ENCODE measurements around the gene GRPR. TPM values are rescaled to one million over a fixed set of nuclear protein-coding genes. Genes with fewer than 3 reads are reported as not detected.
A peak's percentile ranks its signal among the peaks of the same experiment; 100 is the strongest.

Gene GRPR
- total RNA-seq, 1 experiment from 2014 or later: 28.8 TPM

DNA sequence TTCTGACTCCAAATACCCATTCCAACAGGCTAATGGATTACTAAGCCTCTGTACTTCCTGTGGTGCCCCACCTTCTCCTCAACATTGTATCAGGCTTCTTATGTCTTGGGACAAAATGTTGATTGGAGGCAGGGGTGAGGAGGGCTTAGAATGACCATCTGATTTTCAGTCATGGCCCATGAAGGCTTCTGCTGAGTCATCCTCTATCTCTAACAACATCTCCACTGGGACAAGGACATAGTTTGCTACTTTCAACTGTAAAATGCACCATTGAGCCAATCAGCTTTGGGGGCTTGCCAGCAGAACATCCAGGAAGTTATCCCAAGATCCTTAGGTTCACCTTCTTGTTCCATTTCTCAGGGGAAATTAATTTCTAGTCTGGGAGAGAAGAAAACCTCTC lies 73.5 kb downstream of the GRPR start:
- H2BK120ac ChIP-seq (ENCODE audit: low read depth, low read length, poor library complexity, severe bottlenecking): no peak overlapping the region
- H3K79me2 ChIP-seq (ENCODE audit: insufficient read depth, low read length): no peaks in the 10 kb centered on the region
- H3T11ph ChIP-seq (ENCODE audit: low read length): no peak overlapping the region
- no peaks in the 10 kb centered on the region; a peak in 1 of 5 replicates for H3K9me3 Mint-ChIP-seq
- no peak overlapping the region for H3K4me3 Mint-ChIP-seq
- no peak overlapping the region for H4K8ac ChIP-seq (replicated peaks; ENCODE audit: insufficient read length, low read depth, low read length)
- H3K27me3 Mint-ChIP-seq (ENCODE audit: low read depth): no peaks in the 10 kb centered on the region; the same call in 1 of the 2 replicates
- H3K4me1 Mint-ChIP-seq: peaks cover 27 to 50% of the 10 kb centered on the region in 2 experiments
- no peak overlapping the region for H3K27ac ChIP-seq (ENCODE audit: insufficient read length, low read depth, low read length)
- no peak overlapping the region for H2AFZ ChIP-seq (ENCODE audit: low read length)
- H3K4me2 ChIP-seq (ENCODE audit: insufficient read depth, insufficient read length, low read length): no peak overlapping the region
- H3K4me1 ChIP-seq (ENCODE audit: insufficient read depth, low read length): peaks cover 5% of the 10 kb centered on the region; the same call in 1 of the 2 replicates
- no peaks in the 10 kb centered on the region for H3K79me1 ChIP-seq (ENCODE audit: insufficient read depth, low read depth, low read length, poor library complexity, severe bottlenecking)
- no peak overlapping the region for H3K9ac ChIP-seq (ENCODE audit: extremely low read depth, insufficient read length, low read length)
- no peak for TF ChIP-seq CTCF (conservative IDR thresholded peaks at IDR 0.05)
- H4K20me1 ChIP-seq (ENCODE audit: control insufficient read depth, insufficient read depth, insufficient read length): no peaks in the 10 kb centered on the region
- no peak overlapping the region for H4K5ac ChIP-seq (ENCODE audit: insufficient read length, low read depth, low read length)
- no peak overlapping the region for H2AK5ac ChIP-seq (ENCODE audit: insufficient read length, low read length)
- no peaks in the 10 kb centered on the region for H3K27me3 ChIP-seq (ENCODE audit: insufficient read depth, low read length)
- H3K18ac ChIP-seq (ENCODE audit: insufficient read length, low read depth, low read length): no peak overlapping the region
- H3K36me3 Mint-ChIP-seq (ENCODE audit: insufficient read depth in 1 of 3, low read depth in 3 of 3): peaks cover 4 to 8% (median 4%) of the 10 kb centered on the region in 3 experiments; a peak in 5 of 7 replicates
- H3K4ac ChIP-seq (ENCODE audit: low read depth, low read length): no peak overlapping the region
- H2BK20ac ChIP-seq (ENCODE audit: low read depth, low read length, poor library complexity, severe bottlenecking): no peak overlapping the region
- no peak overlapping the region for H3K23ac ChIP-seq (ENCODE audit: insufficient read length, low read depth, low read length)
- no peak overlapping the region for H2BK12ac ChIP-seq (ENCODE audit: insufficient read length, low read depth, low read length)
- no peak overlapping the region for H4K91ac ChIP-seq (ENCODE audit: insufficient read length, low read depth, low read length)
- H3K14ac ChIP-seq (ENCODE audit: insufficient read depth, low read length): no peak overlapping the region
- H2BK15ac ChIP-seq (ENCODE audit: low read depth, low read length): no peak overlapping the region
- H3K27ac Mint-ChIP-seq: peak overlapping the region in 1 of 3 experiments; percentile 20; a peak in 1 of 7 replicates
- DNase-seq: no peak
- H2BK5ac ChIP-seq (ENCODE audit: insufficient read length, low read length): no peak overlapping the region
- no peaks in the 10 kb centered on the region for H3K9me3 ChIP-seq (ENCODE audit: control insufficient read depth, low read depth, low read length)
- H3K23me2 ChIP-seq (ENCODE audit: insufficient read length, low read depth, low read length, poor library complexity, severe bottlenecking): no peaks in the 10 kb centered on the region
- no peak overlapping the region for H3K56ac ChIP-seq (ENCODE audit: insufficient read length, low read depth, low read length)
